OCI-LY1 (cell line): ENCODE measurements around the gene HIPK3.

Experiments
- H2AFZ ChIP-seq: fragments of 200-600 bp; sonication (generic), shearing (Covaris generic); 2 replicates; pipeline ENCODE4 v1.6.0; 2014; ENCODE audit warnings: antibody characterized with exemption, mild to moderate bottlenecking, low read length
- H3F3A ChIP-seq: fragments of 200-600 bp; sonication (generic), shearing (Covaris generic); 2 replicates; pipeline ENCODE4 v1.6.0; 2014; ENCODE audit warnings: mild to moderate bottlenecking, antibody characterized with exemption, low read length, moderate library complexity; ENCODE audit not compliant: insufficient read depth
- H3K27ac ChIP-seq: fragments of 200-600 bp; sonication (generic); 2 replicates; pipeline ENCODE4 v1.5.1; 2014; ENCODE audit warnings: low read length, mixed run types, mild to moderate bottlenecking, low read depth; ENCODE audit not compliant: poor library complexity, severe bottlenecking
- H3K27me3 ChIP-seq: fragments of 200-600 bp; sonication (generic); 2 replicates; pipeline ENCODE4 v1.6.0; 2014; ENCODE audit warnings: antibody characterized with exemption, mild to moderate bottlenecking, low read length, moderate library complexity; ENCODE audit not compliant: insufficient read depth
- H3K36me3 ChIP-seq: fragments of 200-600 bp; sonication (generic); 2 replicates; pipeline ENCODE4 v1.6.1; 2014; ENCODE audit warnings: mild to moderate bottlenecking, antibody characterized with exemption, low read length, moderate library complexity, mixed read lengths; ENCODE audit not compliant: insufficient read depth
- H3K4me1 ChIP-seq: fragments of 200-600 bp; sonication (generic); 2 replicates; pipeline ENCODE4 v1.5.1; 2014; ENCODE audit warnings: mild to moderate bottlenecking, low read length, moderate library complexity; ENCODE audit not compliant: insufficient read depth, severe bottlenecking
- H3K4me2 ChIP-seq: fragments of 200-600 bp; sonication (generic), shearing (Covaris generic); 2 replicates; pipeline ENCODE4 v1.6.1; 2014; ENCODE audit warnings: low read length
- H3K4me3 ChIP-seq: fragments of 200-600 bp; sonication (generic); 2 replicates; pipeline ENCODE4 v1.5.1; 2014; ENCODE audit warnings: low read length, low read depth, mild to moderate bottlenecking, mixed read lengths; ENCODE audit not compliant: poor library complexity, severe bottlenecking
- H3K79me2 ChIP-seq: fragments of 200-600 bp; shearing (Covaris generic); 2 replicates; pipeline ENCODE4 v1.6.1; 2016; ENCODE audit warnings: mixed run types, low read length, mixed read lengths; ENCODE audit not compliant: insufficient read depth
- H3K9ac ChIP-seq: fragments of 200-600 bp; sonication (generic), shearing (Covaris generic); 2 replicates; pipeline ENCODE4 v1.6.1; 2014; ENCODE audit warnings: mild to moderate bottlenecking, low read length, mixed read lengths
- H3K9me2 ChIP-seq: fragments of 200-600 bp; sonication (generic), shearing (Covaris generic); 2 replicates; pipeline ENCODE4 v1.6.1; 2014; ENCODE audit warnings: low read depth, mild to moderate bottlenecking, low read length, mixed read lengths
- H3K9me3 ChIP-seq: fragments of 200-600 bp; shearing (Covaris generic); 2 replicates; pipeline ENCODE4 v1.6.1; 2014; ENCODE audit warnings: low read length, mixed read lengths
- H4K20me1 ChIP-seq: fragments of 200-600 bp; sonication (generic), shearing (Covaris generic); 2 replicates; pipeline ENCODE4 v1.6.0; 2016; ENCODE audit warnings: mild to moderate bottlenecking, low read length; ENCODE audit not compliant: insufficient read depth
- CTCF ChIP-seq: fragments of 200-600 bp; sonication (generic), shearing (Covaris generic); IDR thresholded peaks from 2 replicates; pipeline ENCODE4 v1.5.1; 2017; ENCODE audit warnings: mild to moderate bottlenecking, antibody characterized with exemption, low read length, moderate library complexity, mixed read lengths
- EZH2 ChIP-seq: fragments of 200-600 bp; sonication (generic), shearing (Covaris generic); IDR thresholded peaks from 2 replicates; pipeline ENCODE4 v1.8.0; 2017; ENCODE audit warnings: borderline replicate concordance, mixed run types, mild to moderate bottlenecking, antibody characterized with exemption, low read length, moderate library complexity, mixed read lengths

HIPK3 gene

GRCh38 chr11:33405834-33406602 is 148.8 kb downstream of the HIPK3 start:
- no peak overlapping the region for H3K4me2 ChIP-seq
- H3F3A ChIP-seq: no peaks in the 10 kb centered on the region
- no peak overlapping the region for H2AFZ ChIP-seq
- H3K4me1 ChIP-seq: no peaks in the 10 kb centered on the region
- H3K9ac ChIP-seq: no peak overlapping the region
- no peaks in the 10 kb centered on the region for H3K9me2 ChIP-seq
- H3K27me3 ChIP-seq: 0 out of 2 replicates have a peak, but pooled peaks cover 5% of the 10 kb centered on the region
- H3K4me3 ChIP-seq: no peak overlapping the region
- H3K36me3 ChIP-seq: no peaks in the 10 kb centered on the region
- no peaks in the 10 kb centered on the region for H3K9me3 ChIP-seq
- no peaks in the 10 kb centered on the region for H4K20me1 ChIP-seq
- H3K27ac ChIP-seq: no peak overlapping the region
- TF ChIP-seq CTCF (no peak), EZH2 (no peak)
- H3K79me2 ChIP-seq: no peaks in the 10 kb centered on the region
